ENCODE data around the gene DMRTC2.

- no peak for TF ChIP-seq CTCF (IDR thresholded peaks at IDR 0.05)
- TF ChIP-seq POLR2A (IDR thresholded peaks at IDR 0.05), result no peak
Measured at GRCh38 chr19:41879670-41880328, 35.0 kb downstream of the DMRTC2 start.

All from thyroid gland (tissue), 4 donors.